ENCODE results near the gene UNK.

GRCh38 chr17:75740631-75741077 is 44.0 kb upstream of the UNK start:
- TF ChIP-seq CTCF (IDR thresholded peaks at IDR 0.05) (no peak), POLR2A (IDR thresholded peaks at IDR 0.05) (no peak)

Data from right lobe of liver (tissue), 4 donors.